Smooth muscle cell (in vitro differentiated cells): ENCODE measurements around the gene NLRP4. TPM values are rescaled to one million over a fixed set of nuclear protein-coding genes. Genes with fewer than 3 reads are reported as not detected.

ENCODE experiments used
- DNase-seq: peaks from one replicate; lab custom pipeline; 2025; ENCODE audit not compliant: unreplicated experiment; lab: John Stamatoyannopoulos, UW
- H2AFZ ChIP-seq: fragments of 200-600 bp; sonication (generic); 2 replicates; pipeline ENCODE4 v1.6.0; 2016; ENCODE audit warnings: antibody characterized with exemption, low read depth, mild to moderate bottlenecking
- H3F3A ChIP-seq: fragments of 200-600 bp; sonication (generic); 2 replicates; pipeline ENCODE4 v1.6.0; 2017; ENCODE audit warnings: antibody characterized with exemption, low read depth
- H3K27ac ChIP-seq: fragments of 200-600 bp; sonication (generic); 2 replicates; pipeline ENCODE4 v1.5.1; 2016; ENCODE audit warnings: low read depth, mild to moderate bottlenecking
- H3K27me3 ChIP-seq: fragments of 200-600 bp; sonication (generic); 2 replicates; pipeline ENCODE4 v1.6.1; 2016; ENCODE audit warnings: low read depth, mild to moderate bottlenecking
- H3K36me3 ChIP-seq: fragments of 200-600 bp; sonication (generic); 2 replicates; pipeline ENCODE4 v1.5.1; 2016; ENCODE audit warnings: low read depth
- H3K4me1 ChIP-seq: fragments of 200-600 bp; sonication (generic); 2 replicates; pipeline ENCODE4 v1.5.1; 2016; ENCODE audit warnings: low read depth
- H3K4me2 ChIP-seq: fragments of 200-600 bp; sonication (generic); 2 replicates; pipeline ENCODE4 v1.6.0; 2016; ENCODE audit warnings: mild to moderate bottlenecking
- H3K4me3 ChIP-seq: fragments of 200-600 bp; sonication (generic); 2 replicates; pipeline ENCODE4 v1.5.1; 2016; ENCODE audit warnings: mild to moderate bottlenecking
- H3K79me2 ChIP-seq: fragments of 200-600 bp; sonication (generic); 2 replicates; pipeline ENCODE4 v1.6.0; 2016; ENCODE audit warnings: low read depth, mild to moderate bottlenecking
- H3K9ac ChIP-seq: fragments of 200-600 bp; sonication (generic); 2 replicates; pipeline ENCODE4 v1.6.0; 2016; ENCODE audit warnings: low read depth
- H3K9me3 ChIP-seq: fragments of 200-600 bp; sonication (generic); replicated peaks from 2 replicates; pipeline ENCODE4 v1.5.1; 2016; ENCODE audit warnings: low read depth
- H4K20me1 ChIP-seq: fragments of 200-600 bp; sonication (generic); 2 replicates; pipeline ENCODE4 v1.6.0; 2016; ENCODE audit warnings: low read depth
- CTCF ChIP-seq: fragments of 200-600 bp; sonication (generic); IDR thresholded peaks from 2 replicates; pipeline ENCODE4 v1.5.1; 2017; ENCODE audit warnings: borderline replicate concordance, mild to moderate bottlenecking, antibody characterized with exemption; ENCODE audit not compliant: insufficient read depth, poor library complexity, severe bottlenecking
- WGBS: methylation state at CpG from one replicate; pipeline ENCODE4 v1.1.7; 2016; ENCODE audit warnings: low lambda C conversion rate; 5-methylcytosine and 5-hydroxymethylcytosine counted together
- polyA plus RNA-seq: library from polyadenylated mRNA; unstranded; fragments of >200 nt; fragmentation: Nextera tagmentation; extraction: Ambion mirVana; gene quantifications from 2 replicates; pipeline ENCODE4 v1.2.1, GENCODE V29; 2016
- total RNA-seq: library from RNA; depleted of rRNA; stranded (reverse); fragments of >200 nt; gene quantifications from 2 replicates; pipeline ENCODE4 v1.2.3, GENCODE V29; 2014

The NLRP4 gene
- total and polyA plus RNA-seq, 2 experiments from 2014 or later, result not detected

DNA sequence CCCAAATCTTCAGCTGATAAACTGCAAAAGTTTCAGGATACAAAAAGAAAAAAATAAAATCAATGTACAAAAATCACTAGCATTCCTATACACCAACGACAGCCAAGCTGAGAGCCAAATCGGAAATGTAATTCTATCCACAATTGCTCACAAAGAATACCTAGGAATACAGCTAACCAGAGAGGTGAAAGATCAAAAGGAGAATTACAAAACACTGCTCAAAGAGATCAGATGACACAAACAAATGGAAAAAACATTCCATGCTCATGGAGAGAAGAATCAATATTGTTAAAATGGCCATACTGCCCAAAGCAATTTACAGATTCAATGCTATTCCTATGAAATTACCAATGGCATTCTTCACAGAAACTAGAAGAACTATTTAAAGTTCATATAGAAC, 34.1 kb upstream of the NLRP4 start:
- no peak for TF ChIP-seq CTCF
- Histone ChIP-seq H3K36me3 (no peaks in the 10 kb centered on the region), H3K79me2 (no peaks in the 10 kb centered on the region), H2AFZ (no peak overlapping the region), H3K27me3 (no peaks in the 10 kb centered on the region), H3F3A (no peaks in the 10 kb centered on the region), H3K27ac (no peak overlapping the region), H3K4me2 (no peak overlapping the region), H3K4me1 (no peaks in the 10 kb centered on the region), H3K4me3 (no peak overlapping the region), H3K9me3 (peaks cover 5% of the 10 kb centered on the region), H3K9ac (no peak overlapping the region), H4K20me1 (no peaks in the 10 kb centered on the region)
- WGBS, result 67% methylated on average over 2 of the region's 2 CpGs
- DNase-seq, result no peak

GRCh38 chr19:55809381-55810058, 26.8 kb upstream of the NLRP4 start:
- H3K4me3 ChIP-seq, result no peak overlapping the region
- H3K36me3 ChIP-seq, result no peaks in the 10 kb centered on the region
- no peak for TF ChIP-seq CTCF
- no peaks in the 10 kb centered on the region for H3K9me3 ChIP-seq
- no peaks in the 10 kb centered on the region for H3K27me3 ChIP-seq
- H3F3A ChIP-seq, result no peaks in the 10 kb centered on the region
- no peaks in the 10 kb centered on the region for H3K4me1 ChIP-seq
- H4K20me1 ChIP-seq, result no peaks in the 10 kb centered on the region
- no peak overlapping the region for H2AFZ ChIP-seq
- no peak overlapping the region for H3K4me2 ChIP-seq
- no peaks in the 10 kb centered on the region for H3K79me2 ChIP-seq
- no peak for DNase-seq
- WGBS, result 36% methylated on average over 20 of the region's 20 CpGs
- H3K9ac ChIP-seq, result no peak overlapping the region
- no peak overlapping the region for H3K27ac ChIP-seq

DNA sequence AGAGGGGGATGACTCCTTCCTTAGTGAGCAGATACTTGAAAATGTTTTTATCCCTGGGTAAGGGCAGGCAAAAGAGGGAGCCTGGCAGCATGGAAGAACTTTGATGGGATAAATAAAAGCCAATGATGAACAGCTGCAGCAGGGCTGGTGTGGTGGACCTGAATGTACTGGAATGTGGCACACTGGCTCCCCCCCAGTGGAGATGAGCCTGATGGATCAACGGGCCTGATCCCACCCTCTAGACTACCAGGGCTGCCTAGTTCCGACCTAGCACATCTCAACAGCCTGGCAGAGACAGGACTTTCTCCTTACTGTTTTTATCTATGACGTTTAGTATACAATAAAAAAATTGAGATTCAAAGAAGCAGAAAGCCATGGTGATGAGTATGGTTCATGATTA, 25.0 kb upstream of the NLRP4 start:
- no peak for DNase-seq
- no peak overlapping the region for H3K27ac ChIP-seq
- WGBS, result 62% methylated on average over 3 of the region's 3 CpGs

More for the DNA sequence above, 25.0 kb upstream of the NLRP4 start:
- no peak overlapping the region for H3K4me3 ChIP-seq
- no peaks in the 10 kb centered on the region for H3K27me3 ChIP-seq
- H3K4me2 ChIP-seq, result no peak overlapping the region
- no peaks in the 10 kb centered on the region for H3K4me1 ChIP-seq
- H3K79me2 ChIP-seq, result no peaks in the 10 kb centered on the region
- H3K9ac ChIP-seq, result no peak overlapping the region
- H3F3A ChIP-seq, result no peaks in the 10 kb centered on the region
- peaks cover 4% of the 10 kb centered on the region for H3K9me3 ChIP-seq
- TF ChIP-seq CTCF, result no peak
- no peaks in the 10 kb centered on the region for H3K36me3 ChIP-seq
- no peaks in the 10 kb centered on the region for H4K20me1 ChIP-seq
- no peak overlapping the region for H2AFZ ChIP-seq
